Neural cell (in vitro differentiated cells): ENCODE results near the gene DCLK1.

ENCODE experiments used
- CTCF ChIP-seq: fragments of 450-650 bp; IDR thresholded peaks from 2 replicates; pipeline ENCODE4 v1.5.1; 2014; ENCODE audit warnings: antibody characterized with exemption, mild to moderate bottlenecking, moderate library complexity; ENCODE audit not compliant: poor library complexity, severe bottlenecking
- EP300 ChIP-seq: fragments of 450-650 bp; conservative IDR thresholded peaks from 2 replicates; pipeline ENCODE4 v1.6.1; 2014; ENCODE audit warnings: antibody characterized with exemption, mild to moderate bottlenecking, moderate library complexity; ENCODE audit not compliant: poor library complexity, severe bottlenecking
- EZH2 ChIP-seq: fragments of 200-600, 300-800 bp; shearing (Covaris generic), sonication (generic); IDR thresholded peaks from 2 replicates; pipeline ENCODE4 v1.6.1; 2014; ENCODE audit warnings: antibody characterized with exemption, low read length, borderline replicate concordance, mild to moderate bottlenecking; ENCODE audit not compliant: insufficient read depth, poor library complexity, severe bottlenecking
- MXI1 ChIP-seq: fragments of 450-650 bp; conservative IDR thresholded peaks from 2 replicates; pipeline ENCODE4 v1.6.1; 2014; ENCODE audit warnings: antibody characterized with exemption, mild to moderate bottlenecking; ENCODE audit not compliant: poor library complexity, severe bottlenecking
- POLR2AphosphoS5 ChIP-seq: IDR thresholded peaks from 2 replicates; pipeline ENCODE4 v1.6.1; 2012
- RAD21 ChIP-seq: fragments of 450-650 bp; conservative IDR thresholded peaks from 2 replicates; pipeline ENCODE4 v1.6.1; 2014; ENCODE audit warnings: antibody characterized with exemption, mild to moderate bottlenecking, moderate library complexity
- SMC3 ChIP-seq: fragments of 450-650 bp; conservative IDR thresholded peaks from 2 replicates; pipeline ENCODE4 v1.6.1; 2014; ENCODE audit warnings: antibody characterized with exemption, mild to moderate bottlenecking, moderate library complexity; ENCODE audit not compliant: poor library complexity
- TAF1 ChIP-seq: IDR thresholded peaks from 2 replicates; pipeline ENCODE4 v1.6.1; 2012; ENCODE audit warnings: low read depth
- TF ChIP-seq, protein P1 (sequence below): IDR thresholded peaks from 2 replicates; pipeline ENCODE4 v1.6.1; 2012; ENCODE audit warnings: borderline replicate concordance

- no peak for TF ChIP-seq CTCF
- peak; percentile 96 for TF ChIP-seq EP300
- TF ChIP-seq EZH2 = no peak
- TF ChIP-seq TAF1 = peak; percentile 39
- TF ChIP-seq RAD21 = no peak
- peak; percentile 96 for TF ChIP-seq POLR2AphosphoS5
- no peak for TF ChIP-seq SMC3
- TF ChIP-seq MXI1 = peak; percentile 67
- TF ChIP-seq, protein P1, sequence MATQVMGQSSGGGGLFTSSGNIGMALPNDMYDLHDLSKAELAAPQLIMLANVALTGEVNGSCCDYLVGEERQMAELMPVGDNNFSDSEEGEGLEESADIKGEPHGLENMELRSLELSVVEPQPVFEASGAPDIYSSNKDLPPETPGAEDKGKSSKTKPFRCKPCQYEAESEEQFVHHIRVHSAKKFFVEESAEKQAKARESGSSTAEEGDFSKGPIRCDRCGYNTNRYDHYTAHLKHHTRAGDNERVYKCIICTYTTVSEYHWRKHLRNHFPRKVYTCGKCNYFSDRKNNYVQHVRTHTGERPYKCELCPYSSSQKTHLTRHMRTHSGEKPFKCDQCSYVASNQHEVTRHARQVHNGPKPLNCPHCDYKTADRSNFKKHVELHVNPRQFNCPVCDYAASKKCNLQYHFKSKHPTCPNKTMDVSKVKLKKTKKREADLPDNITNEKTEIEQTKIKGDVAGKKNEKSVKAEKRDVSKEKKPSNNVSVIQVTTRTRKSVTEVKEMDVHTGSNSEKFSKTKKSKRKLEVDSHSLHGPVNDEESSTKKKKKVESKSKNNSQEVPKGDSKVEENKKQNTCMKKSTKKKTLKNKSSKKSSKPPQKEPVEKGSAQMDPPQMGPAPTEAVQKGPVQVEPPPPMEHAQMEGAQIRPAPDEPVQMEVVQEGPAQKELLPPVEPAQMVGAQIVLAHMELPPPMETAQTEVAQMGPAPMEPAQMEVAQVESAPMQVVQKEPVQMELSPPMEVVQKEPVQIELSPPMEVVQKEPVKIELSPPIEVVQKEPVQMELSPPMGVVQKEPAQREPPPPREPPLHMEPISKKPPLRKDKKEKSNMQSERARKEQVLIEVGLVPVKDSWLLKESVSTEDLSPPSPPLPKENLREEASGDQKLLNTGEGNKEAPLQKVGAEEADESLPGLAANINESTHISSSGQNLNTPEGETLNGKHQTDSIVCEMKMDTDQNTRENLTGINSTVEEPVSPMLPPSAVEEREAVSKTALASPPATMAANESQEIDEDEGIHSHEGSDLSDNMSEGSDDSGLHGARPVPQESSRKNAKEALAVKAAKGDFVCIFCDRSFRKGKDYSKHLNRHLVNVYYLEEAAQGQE = peak; percentile 92
Measured at GRCh38 chr13:36101157-36101556, 30.0 kb downstream of the DCLK1 start.
